ENCODE data around the gene C3orf49. TPM values are rescaled to one million over a fixed set of nuclear protein-coding genes. Genes with fewer than 3 reads are reported as not detected.

The C3orf49 gene, protein sequence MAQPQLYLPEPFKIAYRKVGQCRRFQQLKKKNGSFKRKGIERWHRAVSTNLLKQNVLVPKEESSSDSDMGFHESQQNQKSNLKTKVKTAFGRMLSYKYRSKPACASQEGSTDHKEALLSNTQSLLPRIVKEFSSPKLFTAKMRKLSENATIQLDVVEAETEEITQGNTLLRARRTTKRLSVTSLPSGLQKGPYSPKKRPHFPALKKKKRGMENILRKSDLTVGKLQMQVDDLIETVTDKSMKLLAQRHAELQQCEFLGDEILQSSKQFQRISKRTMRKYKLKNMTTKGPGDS
- not detected for total RNA-seq

- ATAC-seq = no peak
- intact Hi-C loops (cut with DNase I) = no loop called here
- no peak for DNase-seq (ENCODE audit: low spot score)
Measured at GRCh38 chr3:63819151-63819398, at the start of gene C3orf49. Gene C3orf49 (plus strand): TSS chr3:63819299. CDS start chr3:63819472, 173 bp downstream.

- DNase-seq (ENCODE audit: low spot score) (no peak), ATAC-seq (no peak)
- intact Hi-C loops (cut with DNase I) = no loop called here
Measured at GRCh38 chr3:63774781-63775180, 44.3 kb upstream of the C3orf49 start.

- DNase-seq (ENCODE audit: low spot score) = no peak
- intact Hi-C loops (cut with DNase I) = no loop called here
- ATAC-seq = no peak
Measured at GRCh38 chr3:63779227-63779626, 39.9 kb upstream of the C3orf49 start.

GRCh38 chr3:63791974-63792373 is 27.1 kb upstream of the C3orf49 start:
- no peak for DNase-seq (ENCODE audit: low spot score)
- intact Hi-C loops (cut with DNase I) = no loop called here
- peak; percentile 62 for ATAC-seq

DNA sequence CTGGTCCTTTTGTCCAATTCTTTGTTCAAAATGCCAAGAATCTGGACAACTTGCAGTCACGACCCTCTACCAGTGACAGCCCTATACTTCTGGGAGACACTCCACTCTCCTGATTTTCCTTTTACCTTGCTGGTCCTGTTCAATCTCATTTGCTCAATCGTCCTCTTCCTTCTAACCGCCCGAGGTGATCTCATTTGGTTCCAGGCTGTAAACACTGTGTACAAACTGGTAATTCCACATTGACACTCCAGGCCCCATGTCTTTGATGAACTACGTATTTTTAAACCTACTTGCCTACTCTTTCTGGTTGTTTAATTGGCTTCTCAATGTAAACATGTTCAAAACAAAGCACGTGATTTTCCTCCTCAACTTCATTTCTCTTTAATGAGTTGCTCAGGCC is 23.7 kb upstream of the C3orf49 start:
- intact Hi-C loops (cut with DNase I) = no loop called here

DNA sequence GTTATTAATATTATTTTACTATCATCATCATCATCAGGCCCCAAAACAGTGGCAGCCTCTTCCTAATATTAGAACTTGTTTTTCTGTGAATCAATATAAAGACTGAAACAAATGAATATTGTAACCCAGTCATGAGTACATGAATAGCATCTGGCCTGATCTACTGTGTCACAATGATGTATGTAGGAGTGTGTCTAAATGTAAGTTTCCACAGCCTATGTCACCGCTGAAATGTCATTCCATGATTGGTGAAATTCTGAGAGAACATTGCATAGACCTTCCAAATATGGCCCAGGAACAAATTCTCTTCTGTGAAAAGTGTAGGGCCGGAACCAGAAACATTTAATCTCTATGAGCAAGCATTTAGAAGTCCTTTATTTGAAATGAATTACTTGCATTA is 20.6 kb upstream of the C3orf49 start:
- ATAC-seq (no peak), DNase-seq (ENCODE audit: low spot score) (no peak)
- intact Hi-C loops (cut with DNase I) = no loop called here

More for the DNA sequence above, 23.7 kb upstream of the C3orf49 start:
- DNase-seq (ENCODE audit: low spot score) (no peak), ATAC-seq (no peak)

DNA sequence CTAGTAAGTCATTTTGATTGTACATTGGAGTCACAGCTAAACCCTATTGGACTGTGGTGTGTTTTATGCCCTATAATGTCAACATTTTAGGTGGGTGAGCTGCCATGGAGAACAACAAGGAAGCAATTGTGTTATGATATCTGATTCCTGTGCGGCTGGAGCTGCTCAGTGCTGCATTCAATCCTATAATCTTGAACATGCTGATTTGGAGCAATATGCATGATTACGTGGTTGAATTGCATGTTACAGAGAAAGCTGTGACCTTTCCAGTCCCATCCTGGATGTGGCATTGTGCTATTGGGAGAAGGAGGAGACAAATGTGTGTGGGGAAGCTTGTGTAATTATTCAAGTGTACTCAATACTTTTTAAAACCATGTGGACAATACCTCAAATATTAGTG is 20.1 kb upstream of the C3orf49 start:
- no peak for DNase-seq (ENCODE audit: low spot score)
- intact Hi-C loops (cut with DNase I) = no loop called here
- no peak for ATAC-seq

GRCh38 chr3:63800097-63800496 is 19.0 kb upstream of the C3orf49 start:
- intact Hi-C loops (cut with DNase I) = no loop called here
- DNase-seq (ENCODE audit: low spot score) = no peak
- ATAC-seq = no peak

GRCh38 chr3:63803911-63804310 is 15.2 kb upstream of the C3orf49 start:
- ATAC-seq (no peak), DNase-seq (ENCODE audit: low spot score) (no peak)
- intact Hi-C loops (cut with DNase I) = no loop called here

- DNase-seq (ENCODE audit: low spot score) = no peak
- intact Hi-C loops (cut with DNase I) = no loop called here
- ATAC-seq = no peak
Measured at GRCh38 chr3:63807961-63808565, 11.0 kb upstream of the C3orf49 start.

GRCh38 chr3:63808633-63809032 is 10.5 kb upstream of the C3orf49 start:
- no peak for ATAC-seq
- intact Hi-C loops (cut with DNase I) = no loop called here
- no peak for DNase-seq (ENCODE audit: low spot score)

- no peak for DNase-seq (ENCODE audit: low spot score)
- intact Hi-C loops (cut with DNase I) = no loop called here
- no peak for ATAC-seq
Measured at GRCh38 chr3:63809607-63810006, 9.5 kb upstream of the C3orf49 start.

DNA sequence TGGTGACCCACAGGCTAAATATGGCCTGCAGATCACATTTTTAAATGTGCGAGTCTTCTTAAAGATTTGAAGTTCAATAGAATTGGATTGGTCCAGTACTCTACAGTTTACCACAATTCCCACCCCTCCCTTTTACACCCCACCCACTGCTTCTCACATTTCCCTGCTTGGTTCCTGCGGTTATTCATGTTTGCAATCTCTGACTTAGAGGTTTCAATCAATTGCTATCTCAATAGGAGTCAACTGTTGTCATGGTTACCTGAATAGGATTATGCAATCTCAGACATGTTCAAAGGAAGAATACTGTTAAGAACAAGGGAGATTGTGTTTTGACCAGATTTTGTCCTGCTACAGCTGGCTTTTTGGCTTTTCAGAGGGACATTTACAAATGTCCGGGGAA is 4.9 kb upstream of the C3orf49 start:
- DNase-seq (ENCODE audit: low spot score) (no peak), ATAC-seq (peak; percentile 34)
- intact Hi-C loops (cut with DNase I) = no loop called here

GRCh38 chr3:63817225-63817624 is 1.9 kb upstream of the C3orf49 start:
- no peak for ATAC-seq
- intact Hi-C loops (cut with DNase I) = no loop called here
- DNase-seq (ENCODE audit: low spot score) = no peak

GRCh38 chr3:63818282-63819150 is 583 bp upstream of the C3orf49 start:
- ATAC-seq (peak; percentile 58), DNase-seq (ENCODE audit: low spot score) (peak; percentile 77)
- intact Hi-C loops (cut with DNase I) = no loop called here

DNA sequence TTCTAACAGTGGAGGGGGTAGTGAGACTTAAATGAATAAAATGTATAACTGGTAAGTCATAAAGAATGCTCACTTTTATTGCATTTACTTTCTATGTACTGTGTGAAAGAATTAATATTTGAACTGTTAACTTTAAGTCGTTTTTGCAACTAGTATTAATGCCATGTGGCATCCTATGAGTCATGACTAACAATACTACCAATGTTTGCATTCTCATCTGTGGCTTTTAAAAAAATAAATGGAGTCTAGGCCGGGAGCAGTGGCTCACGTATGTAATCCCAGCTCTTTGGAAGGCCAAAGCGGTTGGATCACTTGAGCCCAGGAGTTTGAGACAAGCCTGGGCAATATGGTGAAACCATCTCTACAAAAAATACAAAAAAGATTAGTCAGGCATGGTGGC is 5.2 kb downstream of the C3orf49 start:
- intact Hi-C loops (cut with DNase I) = loop anchor here (10.0 kb wide), 1 partner anchor 470 kb away; no protein-coding TSS in a partner anchor
- ATAC-seq = no peak
- DNase-seq (ENCODE audit: low spot score) = no peak

DNA sequence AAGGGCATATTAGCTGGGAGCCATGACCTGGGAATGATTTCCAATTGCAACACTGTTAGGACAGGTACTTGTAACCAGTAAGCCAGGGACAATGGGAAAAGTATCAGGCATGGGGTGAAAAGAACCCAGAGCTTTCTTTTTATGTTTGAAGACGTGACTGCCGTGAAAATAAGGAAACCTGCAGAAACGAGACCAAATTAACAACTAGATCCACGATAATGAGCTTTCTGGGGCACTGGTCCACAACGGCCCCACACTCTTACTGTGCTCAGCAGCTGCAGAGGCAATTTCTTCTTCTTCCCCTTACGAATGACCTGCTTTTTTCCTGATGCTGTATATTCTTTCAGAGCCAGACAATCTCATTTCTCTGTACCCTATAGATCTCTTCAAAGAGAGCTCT is 11.4 kb downstream of the C3orf49 start:
- ATAC-seq (no peak), DNase-seq (ENCODE audit: low spot score) (no peak)
- intact Hi-C loops (cut with DNase I) = no loop called here

- ATAC-seq (no peak), DNase-seq (ENCODE audit: low spot score) (no peak)
- intact Hi-C loops (cut with DNase I) = no loop called here
Measured at GRCh38 chr3:63832395-63832794, 13.3 kb downstream of the C3orf49 start.

DNA sequence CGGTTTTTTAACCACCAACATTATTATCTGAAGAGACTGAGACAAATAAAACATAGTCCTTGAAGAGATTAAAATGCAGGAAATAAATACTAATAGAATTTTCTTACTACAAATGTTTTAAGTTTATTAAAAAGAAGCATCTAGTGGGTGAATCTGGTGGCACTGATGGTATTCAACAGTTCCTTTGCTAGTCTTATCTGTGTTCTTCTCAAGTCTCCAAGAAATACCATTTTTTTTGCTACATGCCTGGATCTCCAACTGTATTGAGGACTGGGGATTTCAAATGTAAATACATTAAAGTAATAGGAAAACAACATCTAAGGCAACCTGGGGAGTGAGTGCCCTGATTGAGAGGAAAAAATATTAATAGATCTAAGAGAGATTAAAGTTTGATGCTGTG is 22.6 kb downstream of the C3orf49 start:
- DNase-seq (ENCODE audit: low spot score) (no peak), ATAC-seq (no peak)
- intact Hi-C loops (cut with DNase I) = no loop called here

DNA sequence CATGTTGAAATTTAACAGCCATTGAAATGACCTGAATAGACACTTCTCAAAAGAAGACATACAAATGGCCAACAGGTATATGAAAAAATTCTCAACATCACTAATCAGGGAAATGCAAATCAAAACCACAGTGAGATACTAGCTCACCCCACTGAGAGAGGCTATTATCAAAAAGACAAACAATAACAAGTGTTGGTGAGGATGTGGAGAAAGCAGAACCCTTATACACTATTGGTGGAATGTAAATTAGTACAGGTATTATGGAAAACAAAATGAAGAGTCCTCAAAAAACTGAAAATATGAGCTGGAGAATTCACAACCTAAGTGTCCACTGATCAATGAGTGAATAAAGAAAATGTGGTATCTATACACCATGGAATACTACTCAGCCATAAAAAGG is 23.0 kb downstream of the C3orf49 start:
- no peak for ATAC-seq
- DNase-seq (ENCODE audit: low spot score) = no peak
- intact Hi-C loops (cut with DNase I) = no loop called here
